ENCODE results near the gene DHRS7B.
"Not testable (repeated sequence)": the region's sequence is repeated elsewhere in the genome, so short reads cannot be mapped to it uniquely, and the experiment has no call there.

Gene DHRS7B

GRCh38 chr17:21107067-21107650 is 19.6 kb upstream of the DHRS7B start:
- in situ Hi-C loops (cut with MboI; ENCODE audit: low sequenced_read_pairs), result not testable (repeated sequence)

DNA sequence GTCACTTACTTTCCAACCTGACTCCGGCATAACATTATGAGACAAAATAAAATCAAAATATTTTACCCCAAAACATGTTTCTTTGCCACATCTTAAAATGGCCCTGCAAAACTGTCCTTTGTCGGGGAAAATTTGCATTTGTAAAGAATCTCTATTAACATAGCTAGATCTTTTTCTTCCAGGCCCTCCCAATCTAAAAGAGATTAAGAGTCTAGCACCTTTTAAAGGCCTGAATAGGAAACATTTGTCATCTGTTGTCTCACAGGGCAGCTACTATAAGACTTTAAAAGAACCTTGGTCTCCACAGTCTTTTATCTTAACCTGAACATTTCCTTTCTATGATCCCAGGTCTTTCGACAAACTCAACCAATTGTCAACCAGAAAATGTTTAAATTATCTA is 18.1 kb upstream of the DHRS7B start:
- in situ Hi-C loops (cut with MboI; ENCODE audit: low sequenced_read_pairs), result no loop called here

DNA sequence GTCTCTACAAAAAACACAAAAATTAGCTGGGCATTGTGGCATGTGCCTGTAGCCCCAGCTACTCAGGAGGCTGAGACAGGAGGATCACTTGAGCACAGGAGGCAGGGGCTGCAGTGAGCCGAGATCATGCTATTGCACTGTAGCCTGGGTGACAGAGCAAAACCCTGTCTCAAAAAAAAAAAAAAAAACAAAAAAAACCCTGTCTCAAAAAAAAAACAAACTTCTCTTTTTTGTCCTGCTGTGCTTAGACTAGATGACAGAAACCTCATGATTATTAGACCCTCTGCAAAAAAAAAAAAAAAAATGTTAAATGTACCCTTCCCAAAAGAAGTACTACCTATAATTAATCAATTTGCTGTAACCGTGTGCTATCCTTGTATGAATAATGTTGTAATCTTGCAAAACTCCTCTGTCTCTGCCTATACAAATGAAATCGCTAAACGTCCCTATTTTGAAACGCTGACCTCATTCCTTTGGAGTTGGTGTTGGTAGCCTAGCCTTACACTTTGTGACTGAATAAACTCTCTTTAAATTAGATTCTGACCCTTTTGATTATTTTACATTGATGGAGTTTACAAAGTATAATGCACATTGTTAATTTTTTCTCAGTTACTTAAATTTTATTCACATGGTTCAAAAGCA is 13.6 kb upstream of the DHRS7B start:
- in situ Hi-C loops (cut with MboI; ENCODE audit: low sequenced_read_pairs), result no loop called here

- in situ Hi-C loops (cut with MboI; ENCODE audit: low sequenced_read_pairs), result no loop called here
These were observed 13.0 kb upstream of the DHRS7B start for GRCh38 chr17:21113716-21114115.

DNA sequence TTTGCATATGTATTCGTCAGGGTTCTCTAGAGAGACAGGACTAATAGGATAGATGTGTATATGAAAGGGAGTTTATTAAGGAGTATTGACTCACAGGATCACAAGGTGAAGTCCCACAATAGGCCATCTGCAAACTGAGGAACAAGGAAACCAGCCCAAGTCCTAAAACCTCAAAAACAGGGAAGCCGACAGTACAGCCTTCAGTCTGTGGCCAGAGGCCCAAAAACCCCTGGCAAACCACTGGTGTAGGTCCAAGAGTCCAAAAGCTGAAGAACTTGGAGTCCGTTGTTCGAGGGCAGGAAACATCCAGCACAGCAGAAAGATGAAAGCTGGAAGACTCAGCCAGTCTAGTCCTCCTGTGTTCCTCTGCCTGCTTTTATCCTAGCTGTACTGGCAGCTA is 12.0 kb upstream of the DHRS7B start:
- in situ Hi-C loops (cut with MboI; ENCODE audit: low sequenced_read_pairs), result not testable (repeated sequence)

DNA sequence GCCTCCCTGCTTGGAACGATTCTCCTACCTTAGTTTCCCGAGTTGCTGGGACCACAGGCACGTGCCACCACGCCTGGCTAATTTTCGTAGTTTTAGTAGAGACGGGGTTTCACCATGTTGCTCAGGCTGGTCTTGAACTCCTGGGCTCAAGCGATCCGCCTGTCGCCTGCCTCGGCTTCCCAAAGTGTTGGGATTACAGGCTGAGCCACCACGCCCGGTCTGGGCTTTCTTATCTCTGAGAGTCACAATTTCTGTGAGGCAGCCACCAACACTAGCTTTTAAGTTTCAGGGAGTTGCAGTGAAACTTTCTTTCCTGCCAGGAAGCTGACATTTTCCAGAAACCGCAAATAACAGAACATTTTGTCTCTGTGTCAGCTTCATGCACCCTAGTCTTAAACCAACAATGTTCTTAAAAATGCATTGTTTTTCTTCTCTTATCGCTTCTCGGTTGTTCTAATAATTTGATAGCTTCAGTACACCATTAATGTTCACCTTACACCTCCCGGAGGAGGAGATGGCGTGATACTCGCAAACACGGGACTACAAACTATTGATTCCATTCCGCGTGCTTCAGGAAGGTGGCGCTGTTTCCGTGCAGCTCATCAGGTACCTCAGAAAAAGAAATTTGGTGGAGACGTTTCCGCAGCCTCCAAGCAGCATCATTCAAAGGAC is 7.4 kb upstream of the DHRS7B start:
- in situ Hi-C loops (cut with MboI; ENCODE audit: low sequenced_read_pairs), result no loop called here

DNA sequence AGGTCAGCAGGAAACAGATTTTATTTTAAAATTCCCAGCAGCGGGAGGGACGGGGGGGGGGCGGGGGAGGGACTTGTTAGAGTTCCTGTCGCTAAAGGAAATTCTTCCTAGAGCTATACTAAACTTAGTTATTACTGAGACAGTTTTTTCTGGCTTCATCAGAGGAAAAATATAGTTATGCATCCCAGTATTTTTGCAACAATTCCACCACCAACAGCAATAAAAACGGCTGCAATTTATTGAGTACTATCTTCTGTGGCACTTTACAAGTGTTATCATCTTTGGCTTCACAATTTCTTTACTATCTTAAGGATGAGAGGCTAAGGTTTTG is 6.9 kb upstream of the DHRS7B start:
- in situ Hi-C loops (cut with MboI; ENCODE audit: low sequenced_read_pairs), result no loop called here

- in situ Hi-C loops (cut with MboI; ENCODE audit: low sequenced_read_pairs), result no loop called here
These were observed 2.7 kb upstream of the DHRS7B start for GRCh38 chr17:21124086-21124485.

DNA sequence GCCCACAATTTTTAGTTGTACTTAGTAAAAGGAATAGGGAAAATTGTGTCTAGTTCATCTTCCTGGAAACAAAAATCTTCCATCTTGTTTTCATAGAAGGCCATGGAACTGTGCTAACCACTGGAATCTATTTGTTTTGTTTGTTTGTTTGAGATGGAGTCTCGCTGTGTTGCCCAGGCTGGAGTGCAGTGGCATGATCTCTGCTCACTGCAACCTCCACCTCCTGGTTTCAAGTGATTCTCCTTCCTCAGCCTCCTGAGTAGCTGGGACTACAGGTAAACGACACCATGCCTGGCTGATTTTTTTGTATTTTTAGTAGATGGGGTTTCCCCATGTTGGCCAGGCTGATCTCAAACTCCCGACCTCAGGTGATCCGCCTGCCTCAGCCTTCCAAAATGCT is 2.2 kb upstream of the DHRS7B start:
- in situ Hi-C loops (cut with MboI; ENCODE audit: low sequenced_read_pairs), result not testable (repeated sequence)

GRCh38 chr17:21125862-21126261 is 902 bp upstream of the DHRS7B start:
- in situ Hi-C loops (cut with MboI; ENCODE audit: low sequenced_read_pairs), result loop anchor here (25.0 kb wide), 1 partner anchor 336 kb away; no protein-coding TSS in a partner anchor

DNA sequence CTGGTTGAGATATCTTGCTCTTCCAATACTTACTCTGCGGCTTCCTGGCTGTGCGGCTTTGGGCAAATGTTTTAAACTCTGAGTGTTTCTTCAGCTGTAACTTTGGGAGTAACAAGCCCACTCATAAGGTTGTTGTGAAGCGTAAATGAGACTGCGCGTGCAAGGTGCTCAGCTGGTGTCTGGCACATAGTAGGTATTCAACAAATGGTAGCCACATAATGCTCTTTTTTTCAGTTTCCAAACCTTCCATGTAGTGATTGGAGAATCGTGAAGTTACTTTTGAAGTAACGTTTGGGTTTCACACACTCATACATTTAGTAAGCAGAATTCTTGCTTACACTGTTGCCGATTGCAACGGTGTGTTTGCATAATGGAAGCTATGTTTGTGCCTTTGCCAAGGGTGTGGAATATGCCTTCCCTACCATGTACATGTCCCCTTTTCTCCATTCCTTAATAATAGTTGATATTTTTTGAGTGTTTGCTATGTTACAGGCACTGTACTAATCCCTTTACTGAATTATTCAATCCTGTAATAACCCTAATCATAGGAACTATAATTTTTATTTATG is 829 bp downstream of the DHRS7B start:
- in situ Hi-C loops (cut with MboI; ENCODE audit: low sequenced_read_pairs), result loop anchor here (25.0 kb wide), 1 partner anchor 335 kb away; no protein-coding TSS in a partner anchor

DNA sequence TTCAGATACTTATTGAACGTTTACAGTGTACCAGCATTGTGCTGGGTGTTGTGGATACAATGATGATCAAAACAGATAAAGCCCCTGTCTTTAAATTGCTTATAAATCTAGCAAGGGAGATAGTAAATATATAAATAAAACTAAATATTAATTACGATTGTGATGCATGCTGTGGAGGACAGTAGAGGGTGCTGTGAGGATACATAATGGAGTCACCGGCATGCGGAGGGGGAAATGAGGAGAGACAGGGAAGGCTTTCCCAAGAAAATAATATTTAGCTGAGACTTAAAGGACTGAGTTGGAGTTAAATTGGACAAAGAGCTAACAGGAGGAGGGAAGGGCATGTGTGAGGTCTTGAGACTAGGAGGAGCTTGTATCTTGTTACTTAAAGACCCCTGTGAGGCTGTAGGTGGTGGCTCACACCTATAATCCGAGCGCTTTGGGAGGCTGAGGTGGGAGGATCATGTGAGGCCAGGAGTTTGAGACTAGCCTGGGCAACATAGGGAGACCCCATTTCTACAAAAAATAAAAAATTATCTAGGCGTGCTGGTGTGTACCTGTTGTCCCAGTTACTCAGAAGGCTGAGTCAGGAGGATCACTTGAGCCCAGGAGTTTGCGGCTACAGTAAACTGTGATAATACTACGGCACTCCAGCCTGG is 2.4 kb downstream of the DHRS7B start:
- in situ Hi-C loops (cut with MboI; ENCODE audit: low sequenced_read_pairs), result loop anchor here (25.0 kb wide), 1 partner anchor 333 kb away; no protein-coding TSS in a partner anchor

- in situ Hi-C loops (cut with MboI; ENCODE audit: low sequenced_read_pairs), result loop anchor here (25.0 kb wide), 1 partner anchor 331 kb away; no protein-coding TSS in a partner anchor
These were observed 4.4 kb downstream of the DHRS7B start for GRCh38 chr17:21131137-21131536.

DNA sequence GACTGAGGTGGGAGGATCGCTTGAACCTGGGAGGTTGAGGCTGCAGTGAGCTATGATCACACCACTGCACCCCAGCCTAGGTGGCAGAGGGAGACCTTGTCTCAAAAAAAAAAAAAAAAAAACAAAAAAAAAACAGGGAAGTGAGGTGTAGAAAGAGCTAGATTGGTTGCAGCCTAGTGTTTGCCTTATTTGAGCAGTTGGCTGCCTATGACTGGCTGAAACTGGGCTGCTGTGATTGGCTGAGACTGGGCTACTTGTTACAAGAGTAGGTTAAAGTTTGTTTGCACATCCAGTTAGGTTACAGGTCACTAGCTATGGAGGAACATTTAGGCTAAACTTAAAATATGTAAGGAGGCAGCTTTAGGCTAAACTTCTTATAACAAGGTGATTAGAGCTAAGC is 5.7 kb downstream of the DHRS7B start:
- in situ Hi-C loops (cut with MboI; ENCODE audit: low sequenced_read_pairs), result loop anchor here (25.0 kb wide), 1 partner anchor 330 kb away; no protein-coding TSS in a partner anchor

GRCh38 chr17:21134559-21134958 is 7.8 kb downstream of the DHRS7B start:
- in situ Hi-C loops (cut with MboI; ENCODE audit: low sequenced_read_pairs), result loop anchor here (25.0 kb wide), 1 partner anchor 328 kb away; no protein-coding TSS in a partner anchor

DNA sequence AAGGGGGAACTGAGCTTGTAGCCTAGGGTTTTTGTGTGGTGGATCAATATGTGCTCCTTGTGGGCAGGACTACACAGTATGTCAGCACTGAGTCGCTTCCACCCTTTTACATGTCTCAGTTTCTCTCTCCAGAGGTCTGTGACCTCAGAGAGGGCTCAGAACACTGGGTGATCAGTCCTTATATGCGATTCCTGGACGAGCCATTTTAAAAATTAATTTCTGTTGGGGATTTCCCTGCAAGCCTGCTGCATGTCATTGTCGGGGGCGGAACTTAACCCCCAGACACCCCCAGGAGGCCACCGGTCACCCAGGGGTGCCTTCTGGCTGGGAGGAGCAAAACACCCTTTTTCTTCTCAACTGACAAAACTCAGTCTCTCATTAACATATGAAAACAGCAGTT is 14.1 kb downstream of the DHRS7B start:
- in situ Hi-C loops (cut with MboI; ENCODE audit: low sequenced_read_pairs), result loop anchor here (25.0 kb wide), 1 partner anchor 321 kb away; no protein-coding TSS in a partner anchor

- in situ Hi-C loops (cut with MboI; ENCODE audit: low sequenced_read_pairs), result loop anchor here (25.0 kb wide), 1 partner anchor 321 kb away; no protein-coding TSS in a partner anchor
These were observed 14.6 kb downstream of the DHRS7B start for GRCh38 chr17:21141331-21141730.

DNA sequence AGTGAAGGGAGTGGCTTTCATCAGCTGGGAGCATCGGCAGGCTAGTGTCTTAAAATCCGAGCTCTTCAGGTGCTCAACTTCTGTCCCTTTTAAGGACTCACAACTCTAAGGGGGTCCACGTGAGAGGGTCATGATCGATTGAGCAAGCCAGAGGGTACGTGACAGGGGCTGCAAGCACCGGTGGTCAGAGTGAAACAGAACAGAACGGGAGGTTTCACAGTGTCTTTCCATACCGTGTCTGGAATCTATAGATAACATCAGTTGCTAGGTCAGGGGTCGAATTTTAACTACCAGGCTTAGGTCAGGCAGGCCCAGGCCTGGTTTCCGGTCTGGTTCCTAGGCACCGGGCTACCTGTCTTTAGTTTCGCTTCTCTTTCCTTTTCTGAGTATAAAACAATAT is 15.3 kb downstream of the DHRS7B start:
- in situ Hi-C loops (cut with MboI; ENCODE audit: low sequenced_read_pairs), result loop anchor here (25.0 kb wide), 1 partner anchor 320 kb away; no protein-coding TSS in a partner anchor

DNA sequence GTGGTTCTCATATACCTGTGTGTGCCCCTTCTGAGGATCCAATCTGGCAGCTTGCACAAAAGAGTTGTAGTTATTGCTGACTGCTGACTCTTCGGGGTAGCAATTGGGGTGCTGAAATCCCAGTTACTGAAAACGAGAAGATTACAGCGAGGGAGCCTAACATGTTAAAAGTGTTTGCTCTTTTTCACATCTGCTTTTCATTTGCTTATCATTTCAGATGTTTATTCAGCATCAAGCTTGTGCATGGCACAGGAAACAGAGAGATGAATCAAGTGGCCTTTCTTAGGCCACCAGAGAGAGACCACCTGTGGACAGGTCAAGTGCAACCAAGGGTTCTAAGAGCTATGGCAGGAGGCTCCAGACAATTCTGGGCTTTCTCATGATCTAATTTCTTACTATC is 16.9 kb downstream of the DHRS7B start:
- in situ Hi-C loops (cut with MboI; ENCODE audit: low sequenced_read_pairs), result loop anchor here (25.0 kb wide), 1 partner anchor 319 kb away; no protein-coding TSS in a partner anchor

GRCh38 chr17:21144299-21144698 is 17.5 kb downstream of the DHRS7B start:
- in situ Hi-C loops (cut with MboI; ENCODE audit: low sequenced_read_pairs), result loop anchor here (25.0 kb wide), 1 partner anchor 318 kb away; no protein-coding TSS in a partner anchor

All from HL-60/S4 treated with retinoic acid at 250 ng/mL for 4 days and 3 days (cell line).